GM19395 (cell line): ENCODE data around the gene TNNT3.

ENCODE experiments used
- ATAC-seq: cut with Tn5 transposase; IDR thresholded peaks from one replicate; pipeline ENCODE4 v1.9.1; 2021; ENCODE audit warnings: mild to moderate bottlenecking, moderate library complexity; ENCODE audit not compliant: unreplicated experiment

Gene TNNT3

GRCh38 chr11:1947592-1948237 is 28.2 kb downstream of the TNNT3 start:
- ATAC-seq, result no peak

- no peak for ATAC-seq
Observed at GRCh38 chr11:1948389-1948788, 28.9 kb downstream of the TNNT3 start.

GRCh38 chr11:1949302-1949701 is 29.8 kb downstream of the TNNT3 start:
- ATAC-seq, result no peak

- ATAC-seq, result no peak
Observed at GRCh38 chr11:1949922-1950321, 30.4 kb downstream of the TNNT3 start.

GRCh38 chr11:1952806-1953482 is 33.4 kb downstream of the TNNT3 start:
- ATAC-seq, result no peak

- ATAC-seq, result no peak
Observed at GRCh38 chr11:1953489-1954266, 34.2 kb downstream of the TNNT3 start.

GRCh38 chr11:1958367-1958766 is 38.9 kb downstream of the TNNT3 start:
- no peak for ATAC-seq

- ATAC-seq, result no peak
Observed at GRCh38 chr11:1959786-1960185, 40.3 kb downstream of the TNNT3 start.

GRCh38 chr11:1963864-1964263 is 44.4 kb downstream of the TNNT3 start:
- no peak for ATAC-seq

- no peak for ATAC-seq
Observed at GRCh38 chr11:1964348-1964747, 44.8 kb downstream of the TNNT3 start.

GRCh38 chr11:1964955-1965354 is 45.5 kb downstream of the TNNT3 start:
- ATAC-seq, result no peak

- no peak for ATAC-seq
Observed at GRCh38 chr11:1966531-1966930, 47.0 kb downstream of the TNNT3 start.

GRCh38 chr11:1967641-1968225 is 48.2 kb downstream of the TNNT3 start:
- ATAC-seq, result no peak

- no peak for ATAC-seq
Observed at GRCh38 chr11:1968454-1969002, 49.0 kb downstream of the TNNT3 start.

- ATAC-seq, result no peak
Observed at GRCh38 chr11:1969035-1969434, 49.5 kb downstream of the TNNT3 start.

GRCh38 chr11:1969776-1970175 is 50.3 kb downstream of the TNNT3 start:
- ATAC-seq, result no peak

- no peak for ATAC-seq
Observed at GRCh38 chr11:1970956-1971355, 51.5 kb downstream of the TNNT3 start.

GRCh38 chr11:1975185-1975584 is 55.7 kb downstream of the TNNT3 start:
- ATAC-seq, result no peak

- ATAC-seq, result no peak
Observed at GRCh38 chr11:1978720-1979473, 59.4 kb downstream of the TNNT3 start.

GRCh38 chr11:1979607-1980006 is 60.1 kb downstream of the TNNT3 start:
- ATAC-seq, result no peak
